ENCODE results near the gene SHC2. TPM values are rescaled to one million over a fixed set of nuclear protein-coding genes. Genes with fewer than 3 reads are reported as not detected.
"Not testable (repeated sequence)": the region's sequence is repeated elsewhere in the genome, so short reads cannot be mapped to it uniquely, and the experiment has no call there.

The SHC2 gene
- total and polyA plus RNA-seq, 8 donors, result 13.8 to 169 (median 36.6) TPM

DNA sequence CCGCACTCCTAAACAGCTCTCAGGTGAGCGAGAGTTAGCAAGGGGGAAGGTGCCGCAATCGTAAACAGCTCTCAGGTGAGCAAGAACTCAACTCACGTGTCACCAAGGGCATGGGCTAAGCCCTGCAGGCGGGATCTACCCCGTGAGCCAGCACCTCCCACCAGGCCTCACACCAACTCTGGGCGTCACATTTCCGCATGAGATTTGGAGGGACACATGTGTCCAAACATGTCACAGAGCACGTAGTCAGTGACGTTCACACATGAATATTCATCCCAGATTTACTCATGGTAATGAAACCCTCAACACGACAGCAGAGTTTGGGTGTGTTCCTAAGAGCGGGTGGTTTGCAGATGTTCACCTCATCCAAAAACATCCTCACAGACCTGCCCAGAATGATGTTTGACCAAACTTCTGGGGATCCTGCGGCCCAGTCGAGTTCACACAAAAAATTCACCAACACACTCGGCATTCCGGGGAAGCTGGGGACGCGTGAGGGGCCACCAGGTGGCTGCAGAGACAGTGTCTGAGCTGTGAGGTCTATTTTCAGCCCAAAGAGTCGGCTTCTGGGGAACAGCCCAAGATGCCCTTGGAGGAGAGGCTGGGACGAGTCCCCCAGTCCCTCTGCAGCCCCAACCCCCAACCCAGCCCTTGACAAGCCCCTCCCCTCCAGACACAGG is 71.4 kb downstream of the SHC2 start:
- Histone ChIP-seq H3K4me1 (no peaks in the 10 kb centered on the region), H3K27me3 (peaks cover 0 to 43% (median 3%) of the 10 kb centered on the region in 3 donors), H3K9me3 (no peaks in the 10 kb centered on the region), H3K4me3 (no peak overlapping the region), H3K36me3 (no peaks in the 10 kb centered on the region), H3K27ac (no peak overlapping the region)
- WGBS, 5 donors, result 52 to 69% (median 60%) methylated on average over 9 to 21 of the region's 21 CpGs
- intact Hi-C loops (cut with DNase I; ENCODE audit: low total_unique reads), result no loop called here
- TF ChIP-seq POLR2AphosphoS5 (IDR thresholded peaks at IDR 0.05) (no peak), EP300 (IDR thresholded peaks at IDR 0.05) (no peak), POLR2A (IDR thresholded peaks at IDR 0.05) (no peak)
- TF ChIP-seq, protein P1, sequence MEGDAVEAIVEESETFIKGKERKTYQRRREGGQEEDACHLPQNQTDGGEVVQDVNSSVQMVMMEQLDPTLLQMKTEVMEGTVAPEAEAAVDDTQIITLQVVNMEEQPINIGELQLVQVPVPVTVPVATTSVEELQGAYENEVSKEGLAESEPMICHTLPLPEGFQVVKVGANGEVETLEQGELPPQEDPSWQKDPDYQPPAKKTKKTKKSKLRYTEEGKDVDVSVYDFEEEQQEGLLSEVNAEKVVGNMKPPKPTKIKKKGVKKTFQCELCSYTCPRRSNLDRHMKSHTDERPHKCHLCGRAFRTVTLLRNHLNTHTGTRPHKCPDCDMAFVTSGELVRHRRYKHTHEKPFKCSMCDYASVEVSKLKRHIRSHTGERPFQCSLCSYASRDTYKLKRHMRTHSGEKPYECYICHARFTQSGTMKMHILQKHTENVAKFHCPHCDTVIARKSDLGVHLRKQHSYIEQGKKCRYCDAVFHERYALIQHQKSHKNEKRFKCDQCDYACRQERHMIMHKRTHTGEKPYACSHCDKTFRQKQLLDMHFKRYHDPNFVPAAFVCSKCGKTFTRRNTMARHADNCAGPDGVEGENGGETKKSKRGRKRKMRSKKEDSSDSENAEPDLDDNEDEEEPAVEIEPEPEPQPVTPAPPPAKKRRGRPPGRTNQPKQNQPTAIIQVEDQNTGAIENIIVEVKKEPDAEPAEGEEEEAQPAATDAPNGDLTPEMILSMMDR (IDR thresholded peaks at IDR 0.05), result no peak
- DNase-seq, result no peak

GRCh38 chr19:388691-389090 is 72.1 kb downstream of the SHC2 start:
- TF ChIP-seq EP300 (IDR thresholded peaks at IDR 0.05) (no peak), POLR2AphosphoS5 (IDR thresholded peaks at IDR 0.05) (no peak), POLR2A (IDR thresholded peaks at IDR 0.05) (no peak)
- TF ChIP-seq, protein P1 (IDR thresholded peaks at IDR 0.05), result no peak
- intact Hi-C loops (cut with DNase I; ENCODE audit: low total_unique reads), result no loop called here
- peaks cover 0 to 4% (median 0%) of the 10 kb centered on the region in 4 donors for H3K4me1 ChIP-seq

DNA sequence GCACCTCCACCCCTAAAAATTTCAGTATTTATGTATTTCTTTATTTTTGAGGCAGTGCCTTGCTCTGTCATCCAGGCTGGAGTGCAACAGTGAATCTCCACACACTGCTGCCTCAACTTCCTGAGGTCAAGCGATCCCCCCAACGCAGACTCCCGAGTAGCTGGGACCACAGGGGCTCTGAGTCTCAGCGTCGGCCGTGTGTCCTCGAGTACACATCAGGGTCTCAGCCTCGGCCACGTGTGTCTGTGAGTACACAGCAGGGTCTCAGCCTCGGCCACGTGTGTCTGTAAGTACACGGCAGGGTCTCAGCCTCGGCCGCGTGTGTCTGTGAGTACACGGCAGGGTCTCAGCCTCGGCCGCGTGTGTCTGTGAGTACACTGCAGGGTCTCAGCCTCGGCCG is 73.1 kb downstream of the SHC2 start:
- TF ChIP-seq POLR2AphosphoS5 (IDR thresholded peaks at IDR 0.05), result no peak
- TF ChIP-seq EP300 (IDR thresholded peaks at IDR 0.05), result no peak
- TF ChIP-seq, protein P1 (IDR thresholded peaks at IDR 0.05), result no peak
- no peak for TF ChIP-seq POLR2A (IDR thresholded peaks at IDR 0.05)
- DNase-seq, result no peak
- Histone ChIP-seq H3K27ac (no peak overlapping the region), H3K36me3 (no peaks in the 10 kb centered on the region), H3K9me3 (no peaks in the 10 kb centered on the region), H3K4me1 (peaks cover 0 to 5% (median 0%) of the 10 kb centered on the region in 4 donors), H3K27me3 (peaks cover 4 to 60% (median 20%) of the 10 kb centered on the region in 3 donors), H3K4me3 (no peak overlapping the region)
- intact Hi-C loops (cut with DNase I; ENCODE audit: low total_unique reads), result no loop called here
- 80 to 90% (median 88%) methylated on average over 12 to 21 of the region's 21 CpGs for WGBS, 5 donors

More at GRCh38 chr19:388691-389090, 72.1 kb downstream of the SHC2 start:
- no peaks in the 10 kb centered on the region for H3K36me3 ChIP-seq
- H3K4me3 ChIP-seq, result no peak overlapping the region
- no peaks in the 10 kb centered on the region for H3K9me3 ChIP-seq
- WGBS, 5 donors, result 72 to 82% (median 81%) methylated on average over 17 of the region's 17 CpGs
- DNase-seq, result no peak
- H3K27me3 ChIP-seq, result peaks cover 0 to 50% (median 10%) of the 10 kb centered on the region in 3 donors
- H3K27ac ChIP-seq, result no peak overlapping the region

GRCh38 chr19:386632-387301 is 74.1 kb downstream of the SHC2 start:
- DNase-seq; intact Hi-C loops (cut with DNase I; ENCODE audit: low total_unique reads); H3K4me1 ChIP-seq; H3K4me3 ChIP-seq; H3K27ac ChIP-seq; H3K36me3 ChIP-seq; H3K9me3 ChIP-seq: not testable (repeated sequence)
- WGBS, 5 donors, result 13 to 45% (median 26%) methylated on average over 6 to 19 of the region's 22 CpGs
- peaks cover 4 to 64% (median 21%) of the 10 kb centered on the region in 3 donors for H3K27me3 ChIP-seq

GRCh38 chr19:386189-386588 is 74.6 kb downstream of the SHC2 start:
- H3K4me3 ChIP-seq; DNase-seq; H3K9me3 ChIP-seq; H3K36me3 ChIP-seq; intact Hi-C loops (cut with DNase I; ENCODE audit: low total_unique reads); H3K4me1 ChIP-seq; H3K27ac ChIP-seq: not testable (repeated sequence)
- WGBS, 5 donors, result 61 to 77% (median 73%) methylated on average over 8 of the region's 8 CpGs
- peaks cover 4 to 62% (median 21%) of the 10 kb centered on the region in 3 donors for H3K27me3 ChIP-seq

Measured in stomach (tissue), 9 donors.